Colonic mucosa (tissue), 4 donors: Measurements from ENCODE around the gene CHST2. TPM values are rescaled to one million over a fixed set of nuclear protein-coding genes. Genes with fewer than 3 reads are reported as not detected.

Source experiments
- DNase-seq: peaks from one replicate; pipeline ENCODE4 v3.0.0-alpha.2; 2020
- H3K27ac ChIP-seq: fragments of 200-600 bp; one replicate; pipeline ENCODE4 v1.8.0; 2021
- H3K27me3 ChIP-seq: fragments of 200-600 bp; one replicate; pipeline ENCODE4 v1.8.0; 2021
- H3K36me3 ChIP-seq: fragments of 200-600 bp; one replicate; pipeline ENCODE4 v1.8.0; 2021
- H3K4me1 ChIP-seq: fragments of 200-600 bp; one replicate; pipeline ENCODE4 v1.8.0; 2021; ENCODE audit warnings: mild to moderate bottlenecking
- H3K4me3 ChIP-seq: fragments of 200-600 bp; one replicate; pipeline ENCODE4 v1.8.0; 2021
- H3K9ac ChIP-seq, 2 donors: one replicate each; pipeline ENCODE4 v1.7.0; 2013; ENCODE audit warnings: control low read depth in 2 of 2, low read depth in 2 of 2, low read length in 2 of 2
- H3K9me3 ChIP-seq: fragments of 200-600 bp; one replicate; pipeline ENCODE4 v1.8.0; 2021
- CTCF ChIP-seq: fragments of 200-600 bp; IDR thresholded peaks from one replicate; pipeline ENCODE4 v1.8.0; 2022; ENCODE audit warnings: antibody characterized with exemption, mild to moderate bottlenecking
- intact Hi-C: fragments of 100-400 bp; cut with DNase I; formaldehyde crosslinking; loops from one replicate; pipeline ENCODE4 v1.14.1; 2022
- total RNA-seq, 2 donors: library from RNA; stranded (reverse); fragmentation: NEBNext Ultra II Directional in 1 of 2; extraction: Animal tissue kit (Norgen Biotek cat#: 25700) in 1 of 2; gene quantifications; one replicate each; pipeline ENCODE4 v1.2.1, GENCODE V29; 2021
- donor health status: healthy.
- donor health status: DM: no; HTN: no; CAD: no.
- donor health status: DM: no; HTN: no; CAD: no.

Gene CHST2
- total RNA-seq, 2 donors from 2014 or later = 1.8 to 2.5 TPM

DNA sequence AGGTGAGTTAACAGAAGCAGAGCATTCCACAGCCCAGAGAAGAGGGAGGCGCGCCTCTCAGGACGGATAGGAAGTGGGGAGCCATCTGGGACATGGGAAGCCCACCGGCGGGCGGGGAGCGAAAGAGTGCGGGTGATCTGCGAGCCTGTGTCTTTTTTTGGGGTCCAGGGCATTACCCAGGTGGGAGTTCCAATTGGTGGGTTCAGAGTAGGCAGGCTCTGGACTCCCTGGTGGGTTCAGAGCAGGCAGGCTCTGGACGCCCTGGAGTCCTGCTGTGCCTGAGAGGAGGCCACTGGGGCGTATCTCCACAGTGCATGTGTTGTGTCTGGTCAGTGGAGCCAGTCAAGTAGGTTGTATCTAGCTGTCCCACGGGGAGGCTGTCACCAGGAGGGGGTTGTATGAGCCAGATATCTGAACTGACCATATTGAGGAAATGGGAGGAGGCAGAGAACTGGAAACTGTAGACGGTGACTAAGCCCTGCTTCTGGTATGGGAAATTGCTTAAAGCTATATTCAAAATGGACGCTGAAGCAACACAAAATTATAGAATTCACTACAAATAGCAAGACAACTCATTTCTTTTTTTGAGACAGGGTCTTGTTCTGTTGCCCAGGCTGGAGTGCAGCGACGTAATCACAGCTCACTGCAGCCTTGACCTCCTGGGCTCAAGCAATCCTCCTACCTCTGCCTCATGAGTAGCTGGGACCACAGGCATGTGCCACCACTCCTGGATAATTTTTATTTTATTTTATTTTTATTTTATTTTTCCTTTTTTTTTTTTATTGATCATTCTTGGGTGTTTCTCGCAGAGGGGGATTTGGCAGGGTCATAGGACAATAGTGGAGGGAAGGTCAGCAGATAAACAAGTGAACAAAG is 34.5 kb upstream of the CHST2 start:
- Histone ChIP-seq H3K36me3 (no peaks in the 10 kb centered on the region), H3K9ac (no peak overlapping the region), H3K9me3 (no peaks in the 10 kb centered on the region), H3K27me3 (no peaks in the 10 kb centered on the region), H3K4me3 (no peak overlapping the region), H3K4me1 (no peaks in the 10 kb centered on the region), H3K27ac (no peak overlapping the region)
- DNase-seq = no peak
- intact Hi-C loops = no loop called here
- TF ChIP-seq CTCF = no peak

DNA sequence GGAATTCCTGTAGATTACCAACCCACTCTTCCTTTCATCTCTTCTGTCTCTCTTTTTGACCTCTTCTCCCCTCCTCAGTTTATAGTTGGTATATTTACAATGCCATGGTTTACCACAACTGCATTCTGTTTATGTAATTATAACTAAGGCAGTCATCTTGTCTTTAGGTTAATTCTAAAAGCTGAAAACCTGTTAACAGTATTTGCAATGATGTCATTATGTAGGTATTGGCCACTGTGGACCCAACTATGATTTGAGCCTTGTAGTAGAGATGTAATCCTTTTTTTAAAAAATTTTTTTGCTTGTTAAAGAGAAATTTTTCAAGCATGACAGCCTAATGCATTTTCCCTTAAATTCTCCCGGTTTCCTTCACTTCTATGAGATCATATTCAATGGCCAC is 30.7 kb upstream of the CHST2 start:
- no peak for TF ChIP-seq CTCF
- no peak overlapping the region for H3K27ac ChIP-seq
- no peaks in the 10 kb centered on the region for H3K4me1 ChIP-seq
- no peaks in the 10 kb centered on the region for H3K27me3 ChIP-seq
- H3K9ac ChIP-seq = no peak overlapping the region
- intact Hi-C loops = no loop called here
- no peaks in the 10 kb centered on the region for H3K9me3 ChIP-seq
- no peaks in the 10 kb centered on the region for H3K36me3 ChIP-seq
- no peak overlapping the region for H3K4me3 ChIP-seq
- DNase-seq = no peak

GRCh38 chr3:143089965-143090364 is 29.6 kb upstream of the CHST2 start:
- intact Hi-C loops = no loop called here
- H3K9ac ChIP-seq = no peak overlapping the region

GRCh38 chr3:143090486-143090885 is 29.1 kb upstream of the CHST2 start:
- no peaks in the 10 kb centered on the region for H3K27me3 ChIP-seq
- intact Hi-C loops = no loop called here
- no peak overlapping the region for H3K9ac ChIP-seq
- no peak overlapping the region for H3K4me3 ChIP-seq
- no peaks in the 10 kb centered on the region for H3K36me3 ChIP-seq
- DNase-seq = no peak
- H3K9me3 ChIP-seq = no peaks in the 10 kb centered on the region
- H3K27ac ChIP-seq = no peak overlapping the region
- no peak for TF ChIP-seq CTCF
- H3K4me1 ChIP-seq = no peaks in the 10 kb centered on the region

More at GRCh38 chr3:143089965-143090364, 29.6 kb upstream of the CHST2 start:
- Histone ChIP-seq H3K36me3 (no peaks in the 10 kb centered on the region), H3K9me3 (no peaks in the 10 kb centered on the region), H3K4me3 (no peak overlapping the region), H3K27ac (no peak overlapping the region), H3K27me3 (no peaks in the 10 kb centered on the region), H3K4me1 (no peaks in the 10 kb centered on the region)
- DNase-seq = no peak
- TF ChIP-seq CTCF = no peak

GRCh38 chr3:143090976-143091837 is 28.4 kb upstream of the CHST2 start:
- TF ChIP-seq CTCF = no peak
- H3K36me3 ChIP-seq = no peaks in the 10 kb centered on the region
- no peak overlapping the region for H3K9ac ChIP-seq
- no peak overlapping the region for H3K27ac ChIP-seq
- no peak overlapping the region for H3K4me3 ChIP-seq
- DNase-seq = no peak
- no peaks in the 10 kb centered on the region for H3K27me3 ChIP-seq
- intact Hi-C loops = no loop called here
- H3K4me1 ChIP-seq = no peaks in the 10 kb centered on the region
- H3K9me3 ChIP-seq = no peaks in the 10 kb centered on the region
